ENCODE data around the gene AXIN1.

AXIN1 gene

GRCh38 chr16:303760-304505, 48.6 kb downstream of the AXIN1 start:
- no peak for DNase-seq (ENCODE audit: low spot score)

GRCh38 chr16:301950-302349, 50.6 kb downstream of the AXIN1 start:
- no peak for DNase-seq (ENCODE audit: low spot score)

- no peak for DNase-seq (ENCODE audit: low spot score)
Measured at GRCh38 chr16:301235-301634, 51.3 kb downstream of the AXIN1 start.

GRCh38 chr16:297832-298231, 54.7 kb downstream of the AXIN1 start:
- no peak for DNase-seq (ENCODE audit: low spot score)

- DNase-seq (ENCODE audit: low spot score) = no peak
Measured at GRCh38 chr16:296806-297510, 55.6 kb downstream of the AXIN1 start.

GRCh38 chr16:296276-296675, 56.2 kb downstream of the AXIN1 start:
- DNase-seq (ENCODE audit: low spot score) = no peak

GRCh38 chr16:293043-293775, 59.3 kb downstream of the AXIN1 start:
- DNase-seq (ENCODE audit: low spot score) = no peak

- DNase-seq (ENCODE audit: low spot score) = no peak
Measured at GRCh38 chr16:291539-291938, 61.0 kb downstream of the AXIN1 start.

GRCh38 chr16:290681-291405, 61.7 kb downstream of the AXIN1 start:
- no peak for DNase-seq (ENCODE audit: low spot score)

GRCh38 chr16:290015-290680, 62.4 kb downstream of the AXIN1 start:
- DNase-seq (ENCODE audit: low spot score) = no peak

GRCh38 chr16:289395-289997, 63.0 kb downstream of the AXIN1 start:
- DNase-seq (ENCODE audit: low spot score) = no peak

- DNase-seq (ENCODE audit: low spot score) = no peak
Measured at GRCh38 chr16:287981-288920, 64.3 kb downstream of the AXIN1 start.

GRCh38 chr16:287298-287811, 65.2 kb downstream of the AXIN1 start:
- DNase-seq (ENCODE audit: low spot score) = no peak

- DNase-seq (ENCODE audit: low spot score) = no peak
Measured at GRCh38 chr16:286491-287297, 65.8 kb downstream of the AXIN1 start.

- DNase-seq (ENCODE audit: low spot score) = no peak
Measured at GRCh38 chr16:285146-286055, 67.1 kb downstream of the AXIN1 start.

GRCh38 chr16:284204-285120, 68.1 kb downstream of the AXIN1 start:
- DNase-seq (ENCODE audit: low spot score) = no peak
